Thoracic aorta (tissue), 2 donors: ENCODE data around the gene ACSS3. TPM values are rescaled to one million over a fixed set of nuclear protein-coding genes. Genes with fewer than 3 reads are reported as not detected.
"Not testable (repeated sequence)": the region's sequence is repeated elsewhere in the genome, so short reads cannot be mapped to it uniquely, and the experiment has no call there.

Experiments
- ATAC-seq: fragments of 150-250 bp; one replicate; pipeline ENCODE4 v1.8.0; 2017; ENCODE audit warnings: low read depth; ENCODE audit not compliant: insufficient number of reproducible peaks, low FRiP score
- DNase-seq: peaks from one replicate; pipeline ENCODE4 v3.0.0-alpha.2; 2020; ENCODE audit warnings: low spot score
- H3K27ac ChIP-seq, 2 donors: fragments of 200-600 bp; sonication (generic); 1 replicate in 1 of 2; 2 replicates in 1 of 2; pipeline ENCODE4 v1.5.1; 2016; ENCODE audit warnings: mild to moderate bottlenecking in 2 of 2, moderate library complexity in 2 of 2
- H3K27me3 ChIP-seq: fragments of 200-600 bp; sonication (generic); replicated peaks from 2 replicates; pipeline ENCODE4 v1.6.0; 2016; ENCODE audit warnings: mild to moderate bottlenecking; ENCODE audit not compliant: insufficient read depth
- H3K36me3 ChIP-seq: fragments of 200-600 bp; sonication (generic); one replicate; pipeline ENCODE4 v1.5.1; 2016
- H3K4me1 ChIP-seq, 2 donors: fragments of 200-600 bp; sonication (generic); 1 replicate in 1 of 2; 2 replicates in 1 of 2; pipeline versions ENCODE4 v1.5.1 to v1.6.0; 2016; ENCODE audit warnings: low read depth in 2 of 2, mild to moderate bottlenecking in 1 of 2; ENCODE audit not compliant: control insufficient read depth in 1 of 2
- H3K4me3 ChIP-seq: fragments of 200-600 bp; sonication (generic); 2 replicates; pipeline ENCODE4 v1.5.1; 2016; ENCODE audit warnings: mild to moderate bottlenecking
- H3K9me3 ChIP-seq: fragments of 200-600 bp; sonication (generic); 2 replicates; pipeline ENCODE4 v1.5.1; 2016
- CTCF ChIP-seq: fragments of 200-600 bp; sonication (generic); IDR thresholded peaks from one replicate; pipeline ENCODE4 v1.5.1; 2019; ENCODE audit warnings: antibody characterized with exemption
- total RNA-seq, 2 donors: library from RNA; depleted of rRNA; stranded (reverse); fragments of >200 nt; gene quantifications; one replicate each; pipeline versions ENCODE4 v1.1.0 to v1.2.3, GENCODE V29; 2016

The ACSS3 gene
- total RNA-seq, 2 donors from 2014 or later, result 16.5 to 30.0 TPM

DNA sequence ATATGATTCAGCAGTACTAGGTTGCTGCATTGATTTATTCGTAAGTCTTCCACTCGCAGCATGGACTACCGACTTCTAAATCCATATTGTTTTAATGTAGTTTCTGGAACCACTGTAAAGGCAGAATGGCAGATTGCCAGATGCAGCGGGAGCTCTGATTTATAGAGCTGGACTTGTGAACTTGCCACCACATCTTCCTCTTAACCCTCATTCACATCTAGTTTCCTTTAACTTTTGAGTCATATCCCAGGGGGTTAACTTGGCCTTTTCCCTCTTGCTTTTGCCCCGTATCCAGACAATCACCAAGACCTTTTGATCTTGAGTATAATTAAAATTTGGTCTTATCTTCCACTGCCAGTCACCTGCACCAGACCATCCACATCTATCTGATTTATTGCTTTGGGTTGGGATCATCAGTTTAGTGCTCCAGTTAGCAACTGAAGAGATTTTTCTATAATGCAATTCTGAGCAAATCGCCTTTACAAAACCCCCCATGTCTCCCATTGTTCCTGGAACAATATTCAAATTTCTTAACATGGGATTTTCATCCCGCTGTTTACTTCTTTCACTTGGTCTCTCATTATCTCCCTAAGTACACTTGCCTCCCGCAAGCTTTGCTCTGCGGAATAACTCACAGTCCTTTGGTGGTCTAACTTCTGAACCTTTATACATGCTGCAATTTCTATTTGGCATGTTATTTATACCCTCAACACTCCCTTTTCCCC is 130.5 kb downstream of the ACSS3 start:
- no peak for DNase-seq
- Histone ChIP-seq H3K4me1 (peaks cover 0 to 17% of the 10 kb centered on the region in 2 donors), H3K4me3 (no peak overlapping the region), H3K27ac (no peak overlapping the region), H3K27me3 (no peaks in the 10 kb centered on the region), H3K36me3 (no peaks in the 10 kb centered on the region), H3K9me3 (no peaks in the 10 kb centered on the region)
- no peak for TF ChIP-seq CTCF
- ATAC-seq, result no peak

DNA sequence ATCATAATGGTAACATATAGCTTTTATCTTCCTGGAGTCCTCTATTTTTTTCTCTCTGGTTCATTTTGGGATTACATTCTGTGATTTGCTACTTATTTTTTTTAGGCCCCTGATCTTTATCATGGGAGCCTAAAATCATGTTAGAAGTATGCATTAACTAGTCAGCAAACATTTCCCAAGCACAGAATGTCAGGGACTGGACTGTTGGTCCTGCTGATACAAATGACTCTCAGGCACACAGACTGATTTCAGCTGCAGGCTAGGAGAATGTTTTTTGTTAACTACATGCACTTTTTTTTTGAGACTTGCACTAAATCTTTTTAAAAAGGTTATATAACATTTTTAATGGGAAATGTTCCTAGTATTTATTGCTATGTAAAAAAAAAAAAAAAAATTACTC is 131.1 kb downstream of the ACSS3 start:
- H3K4me1 ChIP-seq, result peaks cover 0 to 17% of the 10 kb centered on the region in 2 donors
- H3K9me3 ChIP-seq, result no peaks in the 10 kb centered on the region
- no peak for ATAC-seq
- DNase-seq, result no peak
- no peaks in the 10 kb centered on the region for H3K36me3 ChIP-seq
- H3K27me3 ChIP-seq, result no peaks in the 10 kb centered on the region
- no peak overlapping the region for H3K4me3 ChIP-seq
- no peak for TF ChIP-seq CTCF
- H3K27ac ChIP-seq, result no peak overlapping the region

GRCh38 chr12:81209772-81210225 is 131.9 kb downstream of the ACSS3 start:
- H3K4me3 ChIP-seq, H3K27me3 ChIP-seq, DNase-seq, H3K27ac ChIP-seq, H3K36me3 ChIP-seq, H3K9me3 ChIP-seq, ATAC-seq: not testable (repeated sequence)
- H3K4me1 ChIP-seq, result peaks cover 0 to 17% of the 10 kb centered on the region in 2 donors

- H3K9me3 ChIP-seq, result no peaks in the 10 kb centered on the region
- no peaks in the 10 kb centered on the region for H3K36me3 ChIP-seq
- no peak overlapping the region for H3K27ac ChIP-seq
- H3K4me1 ChIP-seq, result peaks cover 0 to 17% of the 10 kb centered on the region in 2 donors
- DNase-seq (no peak), ATAC-seq (no peak)
- H3K4me3 ChIP-seq, result no peak overlapping the region
- TF ChIP-seq CTCF, result no peak
- no peaks in the 10 kb centered on the region for H3K27me3 ChIP-seq
Measured at GRCh38 chr12:81211306-81211705, 133.4 kb downstream of the ACSS3 start.

- no peak overlapping the region for H3K27ac ChIP-seq
- H3K4me1 ChIP-seq, result peaks cover 0 to 17% of the 10 kb centered on the region in 2 donors
- H3K9me3 ChIP-seq, result no peaks in the 10 kb centered on the region
- no peak for ATAC-seq
- no peak for DNase-seq
- H3K36me3 ChIP-seq, result no peaks in the 10 kb centered on the region
- H3K27me3 ChIP-seq, result no peaks in the 10 kb centered on the region
- TF ChIP-seq CTCF, result no peak
- H3K4me3 ChIP-seq, result no peak overlapping the region
Measured at GRCh38 chr12:81212996-81213696, 135.3 kb downstream of the ACSS3 start.
